HepG2 (cell line): ENCODE measurements around the gene AMIGO3. TPM values are rescaled to one million over a fixed set of nuclear protein-coding genes. Genes with fewer than 3 reads are reported as not detected.

Experiments used
- CHCHD3 ChIP-seq: sonication (generic); formaldehyde crosslinking; IDR thresholded peaks from 2 replicates; pipeline ENCODE4 v1.8.0; 2022; ENCODE audit warnings: mild to moderate bottlenecking, missing genetic modification reagents, moderate library complexity
- FOXO1 ChIP-seq: sonication (generic); formaldehyde crosslinking; IDR thresholded peaks from 2 replicates; pipeline ENCODE4 v1.4.0; 2020; ENCODE audit warnings: missing genetic modification reagents
- JUNB ChIP-seq: sonication (generic); formaldehyde crosslinking; IDR thresholded peaks from 2 replicates; pipeline ENCODE4 v1.8.0; 2022; ENCODE audit warnings: missing genetic modification reagents, mild to moderate bottlenecking, borderline replicate concordance
- MED1 ChIP-seq: sonication (generic); formaldehyde crosslinking; IDR thresholded peaks from 2 replicates; pipeline ENCODE4 v1.4.0; 2020; ENCODE audit warnings: missing genetic modification reagents
- PHF8 ChIP-seq: sonication (generic); formaldehyde crosslinking; IDR thresholded peaks from 2 replicates; pipeline ENCODE4 v1.5.0; 2020; ENCODE audit warnings: missing genetic modification reagents
- SNAPC2 ChIP-seq: sonication (generic); formaldehyde crosslinking; IDR thresholded peaks from 2 replicates; pipeline ENCODE4 v1.8.1; 2022; ENCODE audit warnings: mild to moderate bottlenecking, missing genetic modification reagents
- SP5 ChIP-seq: IDR thresholded peaks from 2 replicates; pipeline ENCODE4 v1.6.1; 2016; ENCODE audit warnings: low read depth, borderline replicate concordance
- ZNF430 ChIP-seq: sonication (generic); formaldehyde crosslinking; IDR thresholded peaks from 2 replicates; pipeline ENCODE4 v1.9.0; 2021; ENCODE audit warnings: mild to moderate bottlenecking, missing genetic modification reagents
- ZNF746 ChIP-seq: sonication (generic); formaldehyde crosslinking; IDR thresholded peaks from 2 replicates; pipeline ENCODE4 v1.8.0; 2022; ENCODE audit warnings: mild to moderate bottlenecking, missing genetic modification reagents
- ZNF766 ChIP-seq: sonication (generic); formaldehyde crosslinking; IDR thresholded peaks from 2 replicates; pipeline ENCODE4 v1.5.0; 2020; ENCODE audit warnings: missing genetic modification reagents, borderline replicate concordance
- polyA plus RNA-seq, 8 experiments: library from polyadenylated mRNA; depleted of rRNA in 3 of 8; stranded (reverse) in 7 of 8; unstranded in 1 of 8; fragments of >200 nt; fragmentation: Illumina TruSeq in 4 of 8; extraction: Trizol in 4 of 8; gene quantifications; 2 replicates each; pipeline versions ENCODE4 v1.2.1 to v1.2.3, GENCODE V29; 2011 to 2016; ENCODE audit warnings: low read depth in 4 of 8, missing spikeins in 1 of 8, mixed read lengths in 1 of 8; ENCODE audit not compliant: insufficient read depth in 1 of 8
- total RNA-seq, 5 experiments: library from RNA; depleted of rRNA; stranded (reverse); fragments of >200 nt; fragmentation: Illumina TruSeq; extraction: Trizol; gene quantifications; 2 replicates each; pipeline ENCODE4 v1.2.3, GENCODE V29; 2016; ENCODE audit warnings: low read depth in 1 of 5
- TF ChIP-seq, protein P1 (sequence below): IDR thresholded peaks from 2 replicates; pipeline ENCODE4 v1.6.1; 2016; ENCODE audit warnings: control low read depth
- TF ChIP-seq, protein P2 (sequence below): sonication (generic); formaldehyde crosslinking; IDR thresholded peaks from 2 replicates; pipeline ENCODE4 v1.5.0; 2020; ENCODE audit warnings: missing genetic modification reagents
- TF ChIP-seq, protein P3 (sequence below): IDR thresholded peaks from 2 replicates; pipeline ENCODE4 v1.6.1; 2016; ENCODE audit warnings: missing biosample characterization, missing genetic modification reagents, low read depth
- TF ChIP-seq, protein P4 (sequence below), 2 experiments: fragments of 450-650 bp in 1 of 2; sonication (generic) in 1 of 2; formaldehyde crosslinking in 1 of 2; IDR thresholded peaks; 2 replicates each; pipeline versions ENCODE4 v1.6.1 to v1.8.0; 2016 to 2022; ENCODE audit warnings: antibody characterized with exemption in 1 of 2, mild to moderate bottlenecking in 1 of 2, missing genetic modification reagents in 1 of 2

The AMIGO3 gene
- total and polyA plus RNA-seq, 2 of the 13 experiments (the other 11 are each of a cell fraction or from before 2014, with no cell fraction given) = 0.35 TPM; not detected in 1

DNA sequence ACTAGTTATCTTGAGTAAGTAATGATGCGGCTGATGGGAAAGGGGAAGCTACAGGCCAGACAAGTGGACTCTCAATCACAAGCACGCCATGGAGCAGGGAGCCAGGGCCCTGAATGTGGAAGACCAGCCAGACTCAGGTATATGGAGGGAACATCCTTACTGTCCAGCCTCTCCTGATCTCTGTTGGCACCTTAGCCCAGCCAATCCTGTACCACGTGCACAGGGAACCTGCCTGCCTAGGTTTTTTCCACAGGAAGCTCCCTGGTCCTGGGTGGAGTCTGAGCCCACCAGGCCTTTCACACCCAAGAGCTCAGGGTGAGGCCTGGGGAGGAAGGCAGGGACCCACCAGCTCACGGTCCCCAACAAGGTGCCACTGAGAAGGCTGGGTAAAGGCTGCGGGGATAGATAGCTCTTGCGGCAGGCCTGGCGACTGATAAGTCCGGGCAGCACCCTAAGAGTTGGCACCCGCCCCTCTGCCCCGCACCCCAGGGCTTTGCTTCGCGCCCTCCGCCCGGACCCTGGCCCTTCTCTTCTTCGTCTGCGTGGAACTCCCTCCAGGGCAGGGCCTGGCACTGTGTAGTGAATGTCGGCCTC is 46.3 kb downstream of the AMIGO3 start (continued):
- TF ChIP-seq ZNF766 (CRISPR knock-in tag) (no peak), SNAPC2 (CRISPR knock-in tag) (no peak), ZNF746 (no peak; the same call in 1 of the 2 replicates), CHCHD3 (CRISPR knock-in tag) (0 out of 2 replicates have a peak, but pooled peaks have one; percentile 6), FOXO1 (CRISPR knock-in tag) (no peak; the same call in 1 of the 2 replicates), MED1 (CRISPR knock-in tag) (no peak), JUNB (no peak), SP5 (CRISPR knock-in tag) (no peak), ZNF430 (CRISPR knock-in tag) (0 out of 2 replicates have a peak, but pooled peaks have one; percentile 13), PHF8 (CRISPR knock-in tag) (0 out of 2 replicates have a peak, but pooled peaks have one; percentile 39)
- TF ChIP-seq, protein P1, sequence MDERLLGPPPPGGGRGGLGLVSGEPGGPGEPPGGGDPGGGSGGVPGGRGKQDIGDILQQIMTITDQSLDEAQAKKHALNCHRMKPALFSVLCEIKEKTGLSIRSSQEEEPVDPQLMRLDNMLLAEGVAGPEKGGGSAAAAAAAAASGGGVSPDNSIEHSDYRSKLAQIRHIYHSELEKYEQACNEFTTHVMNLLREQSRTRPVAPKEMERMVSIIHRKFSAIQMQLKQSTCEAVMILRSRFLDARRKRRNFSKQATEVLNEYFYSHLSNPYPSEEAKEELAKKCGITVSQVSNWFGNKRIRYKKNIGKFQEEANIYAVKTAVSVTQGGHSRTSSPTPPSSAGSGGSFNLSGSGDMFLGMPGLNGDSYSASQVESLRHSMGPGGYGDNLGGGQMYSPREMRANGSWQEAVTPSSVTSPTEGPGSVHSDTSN (CRISPR knock-in tag) = no peak
- TF ChIP-seq, protein P2, sequence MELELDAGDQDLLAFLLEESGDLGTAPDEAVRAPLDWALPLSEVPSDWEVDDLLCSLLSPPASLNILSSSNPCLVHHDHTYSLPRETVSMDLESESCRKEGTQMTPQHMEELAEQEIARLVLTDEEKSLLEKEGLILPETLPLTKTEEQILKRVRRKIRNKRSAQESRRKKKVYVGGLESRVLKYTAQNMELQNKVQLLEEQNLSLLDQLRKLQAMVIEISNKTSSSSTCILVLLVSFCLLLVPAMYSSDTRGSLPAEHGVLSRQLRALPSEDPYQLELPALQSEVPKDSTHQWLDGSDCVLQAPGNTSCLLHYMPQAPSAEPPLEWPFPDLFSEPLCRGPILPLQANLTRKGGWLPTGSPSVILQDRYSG (CRISPR knock-in tag) = no peak
- TF ChIP-seq, protein P3, sequence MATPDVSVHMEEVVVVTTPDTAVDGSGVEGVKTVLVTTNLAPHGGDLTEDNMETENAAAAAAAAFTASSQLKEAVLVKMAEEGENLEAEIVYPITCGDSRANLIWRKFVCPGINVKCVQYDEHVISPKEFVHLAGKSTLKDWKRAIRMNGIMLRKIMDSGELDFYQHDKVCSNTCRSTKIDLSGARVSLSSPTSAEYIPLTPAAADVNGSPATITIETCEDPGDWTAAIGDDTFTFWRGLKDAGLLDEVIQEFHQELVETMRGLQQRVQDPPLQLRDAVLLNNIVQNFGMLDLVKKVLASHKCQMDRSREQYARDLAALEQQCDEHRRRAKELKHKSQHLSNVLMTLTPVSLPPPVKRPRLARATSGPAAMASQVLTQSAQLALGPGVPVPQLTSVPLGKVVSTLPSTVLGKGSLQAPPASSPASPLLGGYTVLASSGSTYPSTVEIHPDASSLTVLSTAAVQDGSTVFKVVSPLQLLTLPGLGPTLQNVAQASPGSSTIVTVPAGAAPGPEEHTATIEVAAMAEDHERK (CRISPR knock-in tag) = no peak
- TF ChIP-seq, protein P4, sequence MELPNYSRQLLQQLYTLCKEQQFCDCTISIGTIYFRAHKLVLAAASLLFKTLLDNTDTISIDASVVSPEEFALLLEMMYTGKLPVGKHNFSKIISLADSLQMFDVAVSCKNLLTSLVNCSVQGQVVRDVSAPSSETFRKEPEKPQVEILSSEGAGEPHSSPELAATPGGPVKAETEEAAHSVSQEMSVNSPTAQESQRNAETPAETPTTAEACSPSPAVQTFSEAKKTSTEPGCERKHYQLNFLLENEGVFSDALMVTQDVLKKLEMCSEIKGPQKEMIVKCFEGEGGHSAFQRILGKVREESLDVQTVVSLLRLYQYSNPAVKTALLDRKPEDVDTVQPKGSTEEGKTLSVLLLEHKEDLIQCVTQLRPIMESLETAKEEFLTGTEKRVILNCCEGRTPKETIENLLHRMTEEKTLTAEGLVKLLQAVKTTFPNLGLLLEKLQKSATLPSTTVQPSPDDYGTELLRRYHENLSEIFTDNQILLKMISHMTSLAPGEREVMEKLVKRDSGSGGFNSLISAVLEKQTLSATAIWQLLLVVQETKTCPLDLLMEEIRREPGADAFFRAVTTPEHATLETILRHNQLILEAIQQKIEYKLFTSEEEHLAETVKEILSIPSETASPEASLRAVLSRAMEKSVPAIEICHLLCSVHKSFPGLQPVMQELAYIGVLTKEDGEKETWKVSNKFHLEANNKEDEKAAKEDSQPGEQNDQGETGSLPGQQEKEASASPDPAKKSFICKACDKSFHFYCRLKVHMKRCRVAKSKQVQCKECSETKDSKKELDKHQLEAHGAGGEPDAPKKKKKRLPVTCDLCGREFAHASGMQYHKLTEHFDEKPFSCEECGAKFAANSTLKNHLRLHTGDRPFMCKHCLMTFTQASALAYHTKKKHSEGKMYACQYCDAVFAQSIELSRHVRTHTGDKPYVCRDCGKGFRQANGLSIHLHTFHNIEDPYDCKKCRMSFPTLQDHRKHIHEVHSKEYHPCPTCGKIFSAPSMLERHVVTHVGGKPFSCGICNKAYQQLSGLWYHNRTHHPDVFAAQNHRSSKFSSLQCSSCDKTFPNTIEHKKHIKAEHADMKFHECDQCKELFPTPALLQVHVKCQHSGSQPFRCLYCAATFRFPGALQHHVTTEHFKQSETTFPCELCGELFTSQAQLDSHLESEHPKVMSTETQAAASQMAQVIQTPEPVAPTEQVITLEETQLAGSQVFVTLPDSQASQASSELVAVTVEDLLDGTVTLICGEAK (IDR thresholded peaks at IDR 0.05) = no peak
- TF ChIP-seq, protein P4 (CRISPR knock-in tag; IDR thresholded peaks at IDR 0.05) = no peak
